Dedifferentiated amniotic fluid mesenchymal stem cell (primary cell): ENCODE data around the gene CDC25B.
"Not testable (repeated sequence)": the region's sequence is repeated elsewhere in the genome, so short reads cannot be mapped to it uniquely, and the experiment has no call there.

Experiments used
- DNase-seq: peaks from one replicate; pipeline ENCODE4 v3.0.0-alpha.2; 2016; ENCODE audit errors: extremely low spot score

The CDC25B gene

GRCh38 chr20:3785240-3786125 lies 10.6 kb upstream of the CDC25B start:
- DNase-seq: no peak

- peak; percentile 54 for DNase-seq
Measured at GRCh38 chr20:3786126-3786484, 10.0 kb upstream of the CDC25B start.

- peak; percentile 82 for DNase-seq
Measured at GRCh38 chr20:3786665-3787323, 9.3 kb upstream of the CDC25B start, which contains the start of gene CENPB. TSS of gene CENPB (minus strand) at chr20:3786740. CDS start at chr20:3786483, 257 bp downstream.

- no peak for DNase-seq
Measured at GRCh38 chr20:3787324-3788014, 8.6 kb upstream of the CDC25B start.

GRCh38 chr20:3788685-3789155 lies 7.4 kb upstream of the CDC25B start:
- DNase-seq: no peak

GRCh38 chr20:3789201-3789600 lies 6.9 kb upstream of the CDC25B start:
- not testable (repeated sequence) for DNase-seq

DNA sequence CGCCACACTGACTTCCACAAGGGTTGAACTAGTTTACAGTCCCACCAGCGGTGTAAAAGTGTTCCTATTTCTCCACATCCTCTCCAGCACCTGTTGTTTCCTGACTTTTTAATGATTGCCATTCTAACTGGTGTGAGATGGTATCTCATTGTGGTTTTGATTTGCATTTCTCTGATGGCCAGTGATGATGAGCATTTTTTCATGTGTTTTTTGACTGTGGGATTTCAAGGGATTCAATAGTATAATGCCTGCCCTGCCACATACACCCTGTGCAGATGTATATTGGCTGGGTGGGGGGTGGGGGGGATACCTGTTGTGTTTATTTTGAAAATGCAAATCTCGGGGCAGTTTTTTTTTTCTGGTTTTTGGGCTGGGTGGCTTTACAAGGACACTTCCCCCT lies 1.9 kb upstream of the CDC25B start:
- DNase-seq: not testable (repeated sequence)

- no peak for DNase-seq
Measured at GRCh38 chr20:3794701-3795420, 1.2 kb upstream of the CDC25B start.

GRCh38 chr20:3796477-3797225 lies 541 bp downstream of the CDC25B start:
- DNase-seq: no peak

DNA sequence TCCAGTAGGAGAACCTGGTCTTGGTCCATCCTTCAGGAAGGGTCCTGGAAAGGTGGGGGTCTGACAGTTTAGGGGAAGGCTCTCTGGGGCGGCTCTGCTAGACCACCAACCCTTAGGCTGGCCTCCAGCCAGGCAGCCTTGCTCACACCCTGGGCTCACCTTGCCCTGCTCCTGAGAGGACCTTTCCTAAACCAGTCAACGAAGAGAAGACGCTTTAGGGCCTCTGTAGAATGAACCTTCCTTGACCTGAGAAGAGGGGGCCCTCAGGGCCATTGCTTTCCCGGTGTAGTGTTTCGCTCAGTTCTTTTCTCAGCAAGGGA lies 1.1 kb downstream of the CDC25B start:
- no peak for DNase-seq

DNA sequence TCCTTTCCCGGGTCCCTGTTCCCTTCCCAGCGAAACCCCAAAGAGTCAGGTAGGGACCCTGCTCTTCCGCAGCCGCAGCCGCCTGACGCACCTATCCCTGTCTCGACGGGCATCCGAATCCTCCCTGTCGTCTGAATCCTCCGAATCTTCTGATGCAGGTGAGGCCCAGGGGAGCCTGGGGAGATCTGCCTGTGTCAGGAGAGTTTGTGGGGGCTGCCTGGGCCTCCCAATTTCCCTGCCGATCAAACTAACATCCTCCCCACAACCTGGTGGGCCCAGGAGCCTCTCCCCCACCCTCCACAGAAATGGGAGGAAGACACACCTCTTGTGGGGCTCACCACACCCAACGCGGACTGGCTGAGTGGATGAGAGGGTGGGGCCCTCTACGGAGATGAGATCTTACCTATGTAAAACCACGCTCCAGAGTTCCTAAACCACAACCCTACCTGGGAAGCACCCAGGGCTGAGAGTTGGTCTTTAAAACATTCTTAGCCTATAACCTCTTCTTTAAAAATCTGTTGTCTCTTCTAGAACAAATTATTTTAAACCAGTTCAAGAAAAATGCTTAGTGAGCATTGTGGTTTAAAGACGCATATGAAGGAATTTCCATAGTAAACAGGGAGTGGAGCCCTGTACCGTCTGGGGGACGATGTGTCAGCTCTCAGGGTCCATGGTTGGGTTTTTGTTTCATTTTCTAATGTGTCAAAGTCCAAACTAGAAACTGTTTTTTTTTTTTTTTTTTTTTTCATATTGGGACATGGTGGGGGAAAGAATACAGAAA lies 1.7 kb downstream of the CDC25B start:
- no peak for DNase-seq

DNA sequence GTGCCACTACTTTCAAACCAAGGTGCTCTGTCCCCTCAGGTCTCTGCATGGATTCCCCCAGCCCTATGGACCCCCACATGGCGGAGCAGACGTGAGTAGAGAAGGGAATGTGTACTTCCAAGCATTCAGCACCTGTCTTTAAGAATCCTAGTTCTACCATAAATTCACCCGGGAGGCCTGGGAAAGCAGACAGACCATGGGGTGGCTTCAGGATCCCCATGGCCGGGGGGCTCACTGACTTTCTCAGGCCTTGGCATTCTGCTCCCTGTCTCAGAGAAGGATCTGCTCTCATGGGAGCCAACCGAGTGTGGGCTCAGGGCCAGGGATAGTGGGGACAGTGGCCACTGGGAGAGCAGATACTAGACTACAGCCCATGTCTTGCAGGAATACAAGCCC lies 2.3 kb downstream of the CDC25B start:
- no peak for DNase-seq

- no peak for DNase-seq
Measured at GRCh38 chr20:3798908-3799248, 2.8 kb downstream of the CDC25B start.

DNA sequence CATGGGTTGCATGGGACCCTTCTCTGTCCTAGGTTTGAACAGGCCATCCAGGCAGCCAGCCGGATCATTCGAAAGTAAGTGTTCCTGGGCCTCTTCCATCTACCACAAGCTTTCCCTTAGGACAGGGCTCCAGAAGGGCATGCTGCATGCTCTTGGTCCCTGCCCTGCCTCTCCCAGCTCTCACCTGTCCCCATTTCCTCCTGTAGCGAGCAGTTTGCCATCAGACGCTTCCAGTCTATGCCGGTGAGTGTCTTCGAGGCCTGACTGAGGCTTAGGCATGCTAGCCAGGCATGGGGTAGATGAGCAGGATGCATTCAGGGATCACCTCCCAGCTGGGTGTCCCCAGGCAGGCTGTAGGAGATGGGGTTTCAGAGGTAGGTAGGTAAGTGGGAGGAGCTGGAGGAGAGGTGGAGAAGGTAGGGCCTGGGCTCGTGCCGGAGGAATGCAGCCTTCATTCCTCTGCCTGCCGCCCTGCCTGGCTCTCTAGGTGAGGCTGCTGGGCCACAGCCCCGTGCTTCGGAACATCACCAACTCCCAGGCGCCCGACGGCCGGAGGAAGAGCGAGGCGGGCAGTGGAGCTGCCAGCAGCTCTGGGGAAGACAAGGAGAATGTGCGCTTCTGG lies 4.3 kb downstream of the CDC25B start:
- no peak for DNase-seq

DNA sequence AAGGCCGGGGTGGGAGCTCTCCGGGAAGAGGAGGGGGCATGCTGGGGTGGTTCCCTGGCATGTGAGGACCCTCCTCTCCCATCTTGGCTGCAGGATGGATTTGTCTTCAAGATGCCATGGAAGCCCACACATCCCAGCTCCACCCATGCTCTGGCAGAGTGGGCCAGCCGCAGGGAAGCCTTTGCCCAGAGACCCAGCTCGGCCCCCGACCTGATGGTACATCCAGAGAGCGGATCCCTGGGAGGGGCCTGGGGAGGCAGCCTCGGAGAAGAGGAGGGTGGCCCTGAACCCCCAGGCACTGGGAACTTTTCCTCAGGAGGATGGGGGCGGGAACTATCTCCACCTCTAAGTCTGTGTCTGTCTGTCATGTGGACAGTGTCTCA lies 4.8 kb downstream of the CDC25B start:
- no peak for DNase-seq

GRCh38 chr20:3801299-3801698 lies 5.2 kb downstream of the CDC25B start:
- no peak for DNase-seq

DNA sequence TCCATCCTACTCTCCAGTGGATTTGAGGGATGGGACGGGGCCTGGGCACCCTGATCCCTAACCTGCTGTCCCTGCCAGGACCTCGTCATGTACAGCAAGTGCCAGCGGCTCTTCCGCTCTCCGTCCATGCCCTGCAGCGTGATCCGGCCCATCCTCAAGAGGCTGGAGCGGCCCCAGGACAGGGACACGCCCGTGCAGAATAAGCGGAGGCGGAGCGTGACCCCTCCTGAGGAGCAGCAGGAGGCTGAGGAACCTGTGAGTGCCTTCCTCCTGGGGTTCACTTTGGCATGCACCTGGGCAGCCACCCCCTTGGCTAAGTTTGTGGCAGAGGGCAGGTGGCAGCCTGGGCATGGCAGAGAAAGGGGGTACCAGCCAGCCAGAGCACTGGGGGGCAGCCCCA lies 5.7 kb downstream of the CDC25B start:
- DNase-seq: no peak

DNA sequence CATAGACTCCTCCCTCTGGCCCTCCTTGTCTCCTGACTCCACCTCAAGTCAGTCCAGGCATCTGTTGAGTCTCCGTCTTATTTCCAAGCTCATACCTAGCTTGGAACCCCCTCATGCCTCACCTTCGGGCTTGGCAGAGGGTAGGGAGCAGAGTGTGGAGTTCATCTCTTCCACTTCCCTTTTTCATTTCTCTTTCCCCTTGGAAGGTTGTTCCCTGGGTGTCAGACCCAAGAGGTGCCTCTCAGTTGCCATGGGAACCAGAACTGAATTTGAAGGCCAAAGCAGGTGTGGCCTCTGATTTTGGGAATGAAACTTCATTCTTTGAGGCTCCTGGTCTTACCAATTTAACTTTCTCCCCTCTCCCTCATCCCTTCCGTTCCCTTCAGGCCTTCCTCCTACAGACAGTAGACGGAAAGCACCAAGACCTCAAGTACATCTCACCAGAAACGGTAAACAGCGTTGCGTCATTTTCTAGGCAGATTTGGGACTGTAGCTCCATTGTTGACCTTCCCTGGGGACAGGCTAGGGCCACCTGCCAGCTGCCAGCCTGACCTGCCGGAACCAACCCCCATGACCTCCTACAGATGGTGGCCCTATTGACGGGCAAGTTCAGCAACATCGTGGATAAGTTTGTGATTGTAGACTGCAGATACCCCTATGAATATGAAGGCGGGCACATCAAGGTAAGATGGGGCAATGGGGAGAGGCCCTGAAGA lies 6.6 kb downstream of the CDC25B start:
- no peak for DNase-seq

GRCh38 chr20:3803289-3803688 lies 7.2 kb downstream of the CDC25B start:
- no peak for DNase-seq

- DNase-seq: no peak
Measured at GRCh38 chr20:3803854-3804253, 7.7 kb downstream of the CDC25B start.
